Retina (tissue), 1 donor: ENCODE results near the gene HECTD4.
A peak's percentile ranks its signal among the peaks of the same experiment; 100 is the strongest.

Source experiments
- DNase-seq: peaks from one replicate; pipeline ENCODE4 v3.0.0-alpha.2; 2016

Gene HECTD4

GRCh38 chr12:112196196-112196875 lies 185.9 kb downstream of the HECTD4 start:
- no peak for DNase-seq

DNA sequence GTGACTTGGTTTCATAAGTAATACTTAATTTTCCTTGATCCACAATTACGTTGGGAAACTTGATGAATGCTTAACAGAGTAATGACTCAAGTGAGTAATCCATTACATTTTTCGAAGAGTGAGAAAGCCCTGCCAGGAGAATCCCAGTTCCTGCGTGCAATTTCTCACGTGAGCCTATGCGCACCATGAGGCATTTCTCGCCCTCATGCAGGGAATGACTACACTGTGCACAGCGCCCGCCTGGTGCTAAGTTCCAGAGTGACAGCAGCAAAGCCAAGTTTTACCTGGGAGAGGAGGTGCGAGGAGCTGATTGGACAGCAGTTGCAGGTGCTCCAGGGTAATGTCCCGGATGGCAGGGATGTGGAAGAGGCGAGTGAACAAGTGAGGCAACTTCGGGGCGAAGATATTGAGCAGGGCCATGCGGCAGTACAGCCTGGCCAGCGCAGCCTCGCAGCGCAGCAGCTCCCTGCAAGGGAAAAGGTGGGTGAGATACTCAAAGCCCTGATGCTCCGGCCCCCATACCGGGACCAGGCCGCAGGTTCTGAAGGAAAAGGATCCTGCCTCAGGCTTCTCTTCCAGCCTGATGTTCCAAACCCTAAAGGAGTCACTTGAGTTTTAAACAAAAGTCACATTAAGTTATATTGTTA lies 187.5 kb downstream of the HECTD4 start:
- DNase-seq: no peak

GRCh38 chr12:112192475-112192874 lies 189.8 kb downstream of the HECTD4 start:
- DNase-seq: no peak

- no peak for DNase-seq
Observed at GRCh38 chr12:112191840-112192321, 190.3 kb downstream of the HECTD4 start.

- DNase-seq: no peak
Observed at GRCh38 chr12:112191201-112191600, 191.0 kb downstream of the HECTD4 start.

DNA sequence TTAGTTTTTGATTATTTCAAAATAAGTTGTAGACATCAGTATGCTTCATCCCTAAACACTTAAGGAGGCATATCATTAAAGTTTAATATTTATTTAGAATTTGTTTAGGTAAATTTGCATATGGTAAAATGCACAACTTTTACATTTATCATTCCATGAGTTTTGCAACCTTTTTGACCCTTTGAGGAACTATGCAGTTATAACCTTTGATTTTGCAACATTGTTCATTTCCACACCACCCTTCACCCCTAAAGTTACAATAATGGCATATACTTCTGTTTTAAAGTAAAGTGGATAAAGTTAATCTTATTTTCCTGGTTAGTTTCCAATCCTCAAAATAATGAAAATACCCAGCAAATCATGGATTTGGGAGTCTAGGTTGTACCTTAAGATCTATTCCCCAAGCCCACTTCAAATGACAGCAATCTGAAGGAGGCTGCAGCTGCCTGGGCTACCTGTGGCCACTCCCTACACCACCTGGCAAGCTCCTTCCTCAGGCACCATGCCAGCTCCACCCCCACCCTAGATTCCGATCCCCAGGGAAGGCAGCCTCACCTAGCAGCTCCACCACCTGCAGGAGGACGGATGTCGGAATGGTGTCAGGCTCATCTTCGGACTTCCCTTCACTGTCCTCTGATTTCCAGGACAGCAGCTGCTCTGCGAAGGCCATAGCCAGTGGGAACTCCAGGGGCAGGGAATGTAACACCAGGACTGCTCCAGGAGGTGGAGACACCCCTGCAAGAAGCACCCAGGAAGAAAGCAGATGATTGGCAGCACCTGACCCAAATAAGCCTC lies 191.8 kb downstream of the HECTD4 start:
- DNase-seq: no peak

DNA sequence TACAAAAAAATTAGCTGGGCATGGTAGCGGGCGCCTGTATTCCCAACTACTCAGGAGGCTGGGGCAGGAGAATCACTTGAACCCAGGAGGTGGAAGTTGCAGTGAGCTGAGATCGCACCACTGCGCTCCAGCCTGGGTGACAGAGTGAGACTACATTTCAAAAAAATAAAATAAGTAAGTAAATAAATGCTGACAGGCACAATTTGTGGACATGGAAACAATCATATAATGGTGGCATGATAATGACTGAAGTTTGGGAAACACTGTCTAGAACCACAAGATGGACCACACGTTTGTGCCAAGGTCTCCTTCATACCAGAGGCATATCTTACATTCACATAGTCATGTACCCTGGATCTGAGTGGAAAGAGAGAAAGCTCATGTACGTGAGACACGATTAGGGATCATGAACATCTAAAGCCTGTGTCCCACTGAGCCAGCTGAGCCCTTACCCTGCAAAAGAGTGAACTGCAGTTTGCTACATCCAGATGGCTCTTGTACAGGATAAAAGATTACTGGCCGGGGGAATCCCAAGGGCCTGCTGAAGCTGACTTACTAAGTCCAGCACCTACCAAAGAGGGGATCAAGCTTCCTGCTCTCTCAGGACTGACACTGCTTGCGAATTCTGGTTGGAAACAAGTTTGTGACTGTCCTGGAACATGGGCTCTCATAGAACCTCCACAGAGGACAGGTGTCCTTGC lies 194.0 kb downstream of the HECTD4 start:
- no peak for DNase-seq

DNA sequence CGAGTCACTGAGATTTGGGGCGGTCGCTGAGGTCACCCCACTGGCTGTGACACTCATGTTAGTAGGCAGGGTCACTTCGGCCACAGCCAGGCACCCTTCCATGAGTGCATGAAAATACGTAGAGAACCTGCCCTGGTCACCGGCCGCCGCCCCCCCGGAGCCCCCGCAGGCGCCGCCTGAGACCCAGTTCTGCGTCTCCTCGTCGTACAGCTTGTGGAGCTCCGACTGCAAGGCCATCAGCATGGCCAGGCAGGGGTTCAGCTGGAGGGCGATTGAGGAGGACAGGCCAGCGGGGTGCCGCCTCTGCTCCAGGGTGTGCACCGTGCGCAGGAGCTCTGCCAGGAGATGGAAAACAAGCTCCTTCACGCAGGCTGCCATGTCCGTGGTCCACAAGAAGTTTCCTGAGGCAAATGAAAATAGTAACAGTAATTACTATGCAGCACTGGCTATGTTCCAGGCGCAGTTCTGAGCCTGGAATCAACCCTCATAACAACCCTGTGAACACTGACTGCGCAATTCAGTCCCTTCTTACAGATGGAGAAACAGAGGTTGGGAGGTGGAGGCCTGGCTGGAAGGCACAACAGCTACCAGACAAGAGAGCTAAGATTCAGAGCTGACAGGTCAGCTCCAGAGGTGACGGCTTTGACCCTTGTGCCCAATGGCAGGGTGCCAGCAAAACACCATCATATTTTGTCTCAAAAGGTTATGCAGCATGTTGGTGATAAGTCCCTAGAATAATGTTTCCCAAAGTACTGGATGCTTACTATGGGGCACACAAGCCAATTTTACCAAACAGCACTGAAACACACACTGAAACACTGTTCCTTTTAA lies 196.9 kb downstream of the HECTD4 start:
- no peak for DNase-seq

GRCh38 chr12:112184056-112184887 lies 198.0 kb downstream of the HECTD4 start:
- no peak for DNase-seq

DNA sequence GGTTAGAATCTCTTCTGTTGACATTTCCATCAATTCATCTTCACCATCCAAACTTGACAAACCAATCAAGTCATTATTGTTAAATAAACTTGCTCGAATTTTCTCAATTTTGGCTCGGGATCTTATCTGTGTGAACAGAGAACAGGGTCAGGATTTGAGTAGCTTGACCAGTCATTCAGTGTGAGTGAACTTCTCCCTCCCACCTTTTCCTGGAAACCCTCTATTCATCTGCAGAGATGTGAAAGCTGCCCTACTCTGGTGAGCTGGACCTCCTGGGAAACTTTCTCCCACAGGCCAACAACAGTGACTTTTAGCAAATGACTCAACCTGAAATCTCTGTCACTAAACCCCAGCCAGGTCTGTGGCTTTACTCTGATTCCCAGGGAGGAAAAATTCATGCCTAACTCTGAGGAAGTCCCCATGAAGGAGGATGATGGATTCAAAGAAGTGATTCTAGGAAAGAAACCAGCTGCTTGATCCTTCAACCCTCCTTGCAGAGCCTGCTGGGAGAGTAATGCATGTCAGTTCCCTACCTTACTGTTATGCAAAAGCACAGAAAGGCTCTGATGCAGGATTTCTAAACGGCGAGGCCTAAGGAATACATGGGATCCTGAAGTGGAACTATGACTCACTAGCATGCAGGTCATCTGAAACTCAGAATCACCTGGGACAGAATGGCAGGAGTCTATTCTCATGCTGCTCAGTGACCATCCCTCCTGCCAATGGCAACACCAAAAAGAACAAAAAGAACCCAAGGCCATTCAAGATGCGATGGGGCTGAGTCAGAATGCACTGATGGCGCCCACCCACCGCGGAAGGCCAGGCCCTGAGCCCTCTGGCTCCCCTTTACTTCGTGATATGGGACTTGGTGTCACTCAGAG lies 198.8 kb downstream of the HECTD4 start:
- DNase-seq: no peak

GRCh38 chr12:112182499-112182898 lies 199.7 kb downstream of the HECTD4 start:
- peak; percentile 11 for DNase-seq

GRCh38 chr12:112180422-112180821 lies 201.8 kb downstream of the HECTD4 start:
- no peak for DNase-seq

GRCh38 chr12:112179916-112180315 lies 202.3 kb downstream of the HECTD4 start:
- DNase-seq: no peak

- no peak for DNase-seq
Observed at GRCh38 chr12:112179341-112179740, 202.9 kb downstream of the HECTD4 start.

DNA sequence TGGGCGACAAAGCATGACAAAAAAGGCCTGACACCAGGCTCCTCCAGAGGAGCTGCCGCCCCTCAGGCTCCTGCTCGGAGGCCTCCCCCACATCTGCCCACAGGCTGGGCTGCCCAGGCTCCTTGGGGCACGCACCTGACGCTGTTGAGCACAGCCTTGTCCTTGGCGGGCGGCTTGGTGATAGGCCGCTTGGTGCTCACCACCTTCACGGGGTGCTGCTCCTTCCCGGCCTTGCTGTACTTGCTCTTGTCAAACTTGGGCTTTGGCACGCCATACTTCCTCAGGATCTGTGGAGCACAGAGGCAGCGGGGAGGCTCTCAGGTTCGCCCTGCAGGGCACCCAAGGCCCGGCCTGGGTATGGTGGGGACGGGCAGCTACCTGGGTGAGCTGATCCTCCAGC lies 203.4 kb downstream of the HECTD4 start:
- DNase-seq: no peak

- DNase-seq: no peak
Observed at GRCh38 chr12:112176321-112177010, 205.8 kb downstream of the HECTD4 start.

DNA sequence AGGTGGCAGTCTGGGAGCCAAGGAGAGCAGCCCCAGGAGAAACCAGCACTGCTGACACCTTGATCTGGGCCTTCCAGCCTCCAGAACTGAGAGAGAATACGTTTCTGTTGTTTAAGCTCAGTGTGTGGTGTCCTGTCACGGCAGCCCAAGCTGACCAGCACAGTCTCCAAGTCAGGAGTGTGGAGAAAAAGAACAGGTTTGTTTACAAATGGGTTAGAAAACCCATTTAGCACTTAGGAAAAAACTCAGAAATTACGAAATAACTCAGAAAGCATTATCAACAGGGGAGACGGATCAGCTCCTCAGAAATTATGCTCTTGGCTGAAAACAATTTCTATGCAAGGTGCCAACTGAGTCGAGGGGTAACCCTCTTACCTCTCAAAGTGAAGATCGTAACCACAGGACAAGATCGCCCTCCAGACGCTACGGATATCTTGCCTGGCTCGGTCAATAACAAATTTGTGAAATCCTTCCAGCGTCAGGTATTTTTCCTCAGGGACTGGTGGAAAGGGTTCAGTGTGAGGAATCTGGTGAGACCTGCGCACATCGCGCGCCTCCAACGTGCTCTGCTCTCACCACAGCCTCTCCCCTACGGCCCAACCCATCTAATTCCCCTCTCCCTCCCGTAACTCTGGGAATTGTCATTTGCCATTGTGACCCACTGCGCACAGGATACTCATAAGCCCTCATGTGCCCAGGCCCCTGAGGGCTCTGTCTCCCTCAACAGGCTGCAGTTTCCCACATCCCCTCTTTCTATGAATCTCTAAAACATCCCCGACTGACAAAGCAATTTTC lies 206.7 kb downstream of the HECTD4 start:
- no peak for DNase-seq

- DNase-seq: no peak
Observed at GRCh38 chr12:112172556-112173324, 209.5 kb downstream of the HECTD4 start.
